IMR-90 (cell line): ENCODE data around the gene KRTAP5-4. TPM values are rescaled to one million over a fixed set of nuclear protein-coding genes. Genes with fewer than 3 reads are reported as not detected.

ENCODE experiments used
- ATAC-seq: fragments of 200-7000 bp; cut with Tn5 transposase; 2 replicates; pipeline ENCODE4 v1.9.1; 2020; ENCODE audit warnings: low read depth, mild to moderate bottlenecking, moderate library complexity
- BruUV-seq: library from RNA; stranded (reverse); fragments of 400-500 nt; replicated peaks from 2 replicates; lab custom pipeline; 2021; lab: Mats Ljungman, UMichigan
- CTCF ChIA-PET: fragments of 300-600 bp; formaldehyde crosslinking; extraction: SDS; loops from one replicate; lab custom pipeline; 2021; ENCODE audit warnings: antibody characterized with exemption; lab: Yijun Ruan, JAX
- POLR2A ChIA-PET: fragments of 300-600 bp; sonication (Branson Sonifier 250); formaldehyde crosslinking; loops from one replicate; lab custom pipeline; 2022; ENCODE audit warnings: antibody characterized with exemption; ENCODE audit not compliant: unreplicated experiment; lab: Charles Lee
- DNase-seq: peaks from one replicate; pipeline ENCODE4 v3.0.0; 2013
- H2AFZ ChIP-seq: replicated peaks from 2 replicates; pipeline ENCODE3; 2013; ENCODE audit warnings: low read length, mild to moderate bottlenecking; ENCODE audit not compliant: poor library complexity
- H2AK5ac ChIP-seq: 2 replicates; pipeline ENCODE4 v1.6.1; 2013; ENCODE audit warnings: low read depth, low read length, inconsistent platforms
- H2AK9ac ChIP-seq: replicated peaks from 2 replicates; pipeline ENCODE3; 2013; ENCODE audit warnings: mild to moderate bottlenecking, low read depth, low read length, moderate library complexity; ENCODE audit not compliant: poor library complexity
- H2BK120ac ChIP-seq: 2 replicates; pipeline ENCODE4 v1.6.1; 2013; ENCODE audit warnings: low read depth, low read length, inconsistent platforms
- H2BK15ac ChIP-seq: 3 replicates; pipeline ENCODE4 v1.6.1; 2013; ENCODE audit warnings: low read depth, low read length, inconsistent platforms
- H2BK20ac ChIP-seq: 2 replicates; pipeline ENCODE4 v1.6.1; 2013; ENCODE audit warnings: low read depth, mild to moderate bottlenecking, inconsistent platforms, low read length, moderate library complexity
- H2BK5ac ChIP-seq: 2 replicates; pipeline ENCODE4 v1.6.1; 2013; ENCODE audit warnings: mild to moderate bottlenecking, low read depth, low read length, inconsistent platforms; ENCODE audit not compliant: poor library complexity, severe bottlenecking
- H3K14ac ChIP-seq: replicated peaks from 2 replicates; pipeline ENCODE4 v1.6.1; 2013; ENCODE audit warnings: low read depth, low read length, inconsistent platforms
- H3K18ac ChIP-seq: 2 replicates; pipeline ENCODE4 v1.6.1; 2013; ENCODE audit warnings: low read depth, low read length, control low read depth
- H3K23ac ChIP-seq: 2 replicates; pipeline ENCODE4 v1.6.1; 2013; ENCODE audit warnings: low read depth, low read length, inconsistent platforms
- H3K27ac ChIP-seq: 2 replicates; pipeline ENCODE4 v1.5.1; 2013; ENCODE audit warnings: mild to moderate bottlenecking, control low read depth, low read length; ENCODE audit not compliant: insufficient read depth
- H3K27me3 ChIP-seq: 2 replicates; pipeline ENCODE4 v1.6.1; 2013; ENCODE audit warnings: low read length; ENCODE audit not compliant: control insufficient read depth, insufficient read depth
- H3K36me3 ChIP-seq: 2 replicates; pipeline ENCODE4 v1.6.1; 2013; ENCODE audit warnings: low read length, mixed read lengths; ENCODE audit not compliant: control insufficient read depth, insufficient read depth
- H3K4ac ChIP-seq: 2 replicates; pipeline ENCODE4 v1.6.1; 2013; ENCODE audit warnings: low read depth, low read length, inconsistent platforms
- H3K4me1 ChIP-seq: 2 replicates; pipeline ENCODE4 v1.6.1; 2013; ENCODE audit warnings: low read length, mixed read lengths; ENCODE audit not compliant: control insufficient read depth, insufficient read depth
- H3K4me2 ChIP-seq: 2 replicates; pipeline ENCODE4 v1.6.1; 2013; ENCODE audit warnings: low read depth, mild to moderate bottlenecking, control low read depth, low read length, moderate library complexity
- H3K4me3 ChIP-seq: 2 replicates; pipeline ENCODE4 v1.5.1; 2013; ENCODE audit warnings: low read depth, mild to moderate bottlenecking, control low read depth, low read length, moderate library complexity; ENCODE audit not compliant: insufficient read depth
- H3K56ac ChIP-seq: 2 replicates; pipeline ENCODE4 v1.6.1; 2013; ENCODE audit warnings: low read length, inconsistent platforms; ENCODE audit not compliant: insufficient read depth; ENCODE audit errors: extremely low read depth
- H3K79me1 ChIP-seq, 2 experiments: 2 replicates each; pipeline ENCODE4 v1.6.1; 2013; ENCODE audit warnings: low read length in 2 of 2, inconsistent platforms in 1 of 2, low read depth in 1 of 2
- H3K9ac ChIP-seq: 2 replicates; pipeline ENCODE4 v1.6.1; 2013; ENCODE audit warnings: low read depth, low read length, control low read depth
- H3K9me1 ChIP-seq: 2 replicates; pipeline ENCODE4 v1.6.1; 2013; ENCODE audit warnings: low read length, inconsistent platforms; ENCODE audit not compliant: insufficient read depth
- H3K9me3 ChIP-seq: 2 replicates; pipeline ENCODE4 v1.6.1; 2013; ENCODE audit warnings: low read length; ENCODE audit not compliant: control insufficient read depth, insufficient read depth
- H4K20me1 ChIP-seq: 2 replicates; pipeline ENCODE4 v1.6.1; 2013; ENCODE audit warnings: low read length, inconsistent platforms; ENCODE audit not compliant: insufficient read depth
- H4K5ac ChIP-seq: 2 replicates; pipeline ENCODE4 v1.6.1; 2013; ENCODE audit warnings: mild to moderate bottlenecking, low read depth, low read length, control low read depth
- H4K8ac ChIP-seq, 2 experiments: 2 replicates each; pipeline ENCODE4 v1.6.1; 2013; ENCODE audit warnings: low read depth in 2 of 2, low read length in 2 of 2, control low read depth in 1 of 2, inconsistent platforms in 1 of 2
- H4K91ac ChIP-seq: 2 replicates; pipeline ENCODE4 v1.6.1; 2013; ENCODE audit warnings: low read depth, low read length, inconsistent platforms; ENCODE audit not compliant: insufficient read depth
- BHLHE40 ChIP-seq: fragments of 150-350 bp; IDR thresholded peaks from 2 replicates; pipeline ENCODE4 v1.6.1; 2016; ENCODE audit warnings: mild to moderate bottlenecking, low read depth, low read length
- CEBPB ChIP-seq: IDR thresholded peaks from 2 replicates; pipeline ENCODE4 v1.6.1; 2012; ENCODE audit warnings: low read depth, low read length, improper control_type of control experiment
- CHD1 ChIP-seq: IDR thresholded peaks from 2 replicates; pipeline ENCODE4 v1.6.1; 2012; ENCODE audit warnings: low read depth, low read length, improper control_type of control experiment
- CTCF ChIP-seq: conservative IDR thresholded peaks from 2 replicates; pipeline ENCODE4 v1.5.1; 2012; ENCODE audit warnings: mild to moderate bottlenecking, low read depth, low read length, improper control_type of control experiment
- ELK1 ChIP-seq: fragments of 150-350 bp; IDR thresholded peaks from 2 replicates; pipeline ENCODE4 v1.6.1; 2016; ENCODE audit warnings: low read depth, mild to moderate bottlenecking, low read length, moderate library complexity, borderline replicate concordance
- FOS ChIP-seq: fragments of 150-350 bp; IDR thresholded peaks from 2 replicates; pipeline ENCODE4 v1.6.1; 2016; ENCODE audit warnings: low read depth, low read length
- MAFK ChIP-seq: IDR thresholded peaks from 2 replicates; pipeline ENCODE4 v1.6.1; 2012; ENCODE audit warnings: low read depth, low read length, improper control_type of control experiment
- MAZ ChIP-seq: IDR thresholded peaks from 2 replicates; pipeline ENCODE4 v1.6.1; 2012; ENCODE audit warnings: low read depth, mild to moderate bottlenecking, low read length, improper control_type of control experiment, moderate library complexity, borderline replicate concordance
- MXI1 ChIP-seq: IDR thresholded peaks from 2 replicates; pipeline ENCODE4 v1.6.1; 2012; ENCODE audit warnings: low read depth, mild to moderate bottlenecking, low read length, moderate library complexity, borderline replicate concordance
- NFE2L2 ChIP-seq: fragments of 150-350 bp; IDR thresholded peaks from 2 replicates; pipeline ENCODE4 v1.6.1; 2016; ENCODE audit warnings: low read depth, mild to moderate bottlenecking, low read length
- POLR2A ChIP-seq: IDR thresholded peaks from 2 replicates; pipeline ENCODE4 v1.6.1; 2012; ENCODE audit warnings: mild to moderate bottlenecking, low read depth, low read length
- RAD21 ChIP-seq: IDR thresholded peaks from 2 replicates; pipeline ENCODE4 v1.6.1; 2012; ENCODE audit warnings: low read length, improper control_type of control experiment
- RCOR1 ChIP-seq: IDR thresholded peaks from 2 replicates; pipeline ENCODE4 v1.6.1; 2012; ENCODE audit warnings: mild to moderate bottlenecking, low read length, improper control_type of control experiment; ENCODE audit not compliant: insufficient replicate concordance
- RFX5 ChIP-seq: IDR thresholded peaks from 2 replicates; pipeline ENCODE4 v1.8.0; 2012; ENCODE audit warnings: low read depth, mild to moderate bottlenecking, low read length, moderate library complexity
- SMC3 ChIP-seq: fragments of 150-350 bp; IDR thresholded peaks from 2 replicates; pipeline ENCODE4 v1.6.1; 2016; ENCODE audit warnings: low read depth, mild to moderate bottlenecking, antibody characterized with exemption, low read length, moderate library complexity
- USF2 ChIP-seq: fragments of 150-350 bp; IDR thresholded peaks from 2 replicates; pipeline ENCODE4 v1.6.1; 2017; ENCODE audit warnings: mild to moderate bottlenecking, antibody characterized with exemption, low read length, low read depth
- WGBS, 2 experiments: methylation state at CpG; one replicate each; pipeline versions ENCODE4 v1.1.5 to v1.1.7; 2013; ENCODE audit warnings: missing lambda C conversion rate in 2 of 2; ENCODE audit not compliant: insufficient read length in 1 of 2; ENCODE audit errors: extremely low coverage in 2 of 2; 5-methylcytosine and 5-hydroxymethylcytosine counted together
- dilution Hi-C: fragments of 300-500 bp; cut with HindIII; formaldehyde crosslinking; loops from one replicate; pipeline ENCODE4 v1.14.3; 2018; ENCODE audit warnings: low sequenced_read_pairs; ENCODE audit not compliant: unreplicated experiment
- in situ Hi-C: fragments of 300-500 bp; cut with MboI; formaldehyde crosslinking; loops from 3 replicates; pipeline ENCODE4 v1.14.3; 2019; ENCODE audit warnings: low sequenced_read_pairs, inconsistent platforms, mixed read lengths
- intact Hi-C: fragments of 100-400 bp; cut with micrococcal nuclease; formaldehyde crosslinking; loops from 2 replicates; pipeline ENCODE4 v1.10.0; 2022
- polyA plus RNA-seq, 3 experiments: library from polyadenylated mRNA; depleted of rRNA; stranded (reverse); fragments of >200 nt; gene quantifications; 2 replicates each; pipeline ENCODE4 v1.2.3, GENCODE V29; 2012; ENCODE audit warnings: low replicate concordance in 1 of 3
- total RNA-seq: library from RNA; depleted of rRNA; stranded (reverse); fragments of >200 nt; gene quantifications from 2 replicates; pipeline ENCODE4 v1.2.3, GENCODE V29; 2012

KRTAP5-4 gene
- total and polyA plus RNA-seq, 2 of the 4 experiments (the other 2 are of a cell fraction) = not detected

- Histone ChIP-seq H3K14ac (no peak overlapping the region), H3K27ac (no peak overlapping the region), H2BK15ac (no peak overlapping the region), H4K5ac (no peak overlapping the region), H3K4me2 (no peak overlapping the region), H3K4ac (no peak overlapping the region), H2AK9ac (no peak overlapping the region), H3K23ac (no peak overlapping the region), H3K79me1 (no peaks in the 10 kb centered on the region), H4K91ac (no peak overlapping the region), H3K4me3 (no peak overlapping the region), H3K27me3 (peaks cover 44% of the 10 kb centered on the region), H3K9me3 (no peaks in the 10 kb centered on the region), H2BK20ac (no peak overlapping the region), H2AK5ac (no peak overlapping the region), H3K9ac (no peak overlapping the region), H2AFZ (no peak overlapping the region), H2BK5ac (no peak overlapping the region), H4K8ac (no peak overlapping the region), H3K9me1 (no peaks in the 10 kb centered on the region), H3K36me3 (no peaks in the 10 kb centered on the region), H3K56ac (no peak overlapping the region), H2BK120ac (no peak overlapping the region), H4K20me1 (no peaks in the 10 kb centered on the region), H3K4me1 (no peaks in the 10 kb centered on the region; the same call in 1 of the 2 replicates), H3K18ac (no peak overlapping the region)
- POLR2A ChIA-PET = no interaction called here
- WGBS, 2 experiments = 100% methylated on average over 1 of the region's 5 CpGs; no CpG with 5 or more reads in 1 of the 2 experiments
- intact Hi-C loops (loop anchor here (5.0 kb wide), 1 partner anchor 176 kb away; no protein-coding TSS in a partner anchor), in situ Hi-C loops (no loop called here), dilution Hi-C loops (no loop called here)
- CTCF ChIA-PET = interaction anchor here (1.4 kb wide), 1 partner anchor 11 kb away, joined by 3 read pairs; no protein-coding TSS in a partner anchor
- no peak for ATAC-seq
- no peak for DNase-seq
- no TSS peak for BruUV-seq
- TF ChIP-seq CEBPB (no peak), RFX5 (no peak), MAZ (no peak), RAD21 (no peak), CTCF (no peak), MAFK (no peak), MXI1 (no peak), ELK1 (no peak), POLR2A (no peak), NFE2L2 (no peak), CHD1 (no peak), SMC3 (no peak), FOS (no peak), USF2 (no peak), BHLHE40 (no peak), RCOR1 (no peak)
Observed at GRCh38 chr11:1650918-1651262, 29.0 kb upstream of the KRTAP5-4 start.
